ENCODE results near the gene COPG1. TPM values are rescaled to one million over a fixed set of nuclear protein-coding genes. Genes with fewer than 3 reads are reported as not detected.

COPG1 gene
- polyA plus RNA-seq, 1 of the 3 experiments (the other 2 are of a cell fraction) = 114 TPM

GRCh38 chr3:129315223-129315997, 66.0 kb downstream of the COPG1 start:
- Histone ChIP-seq H3K79me2 (ENCODE audit: insufficient read depth) (peaks cover 30% of the 10 kb centered on the region), H3F3A (replicated peaks; ENCODE audit: insufficient read depth) (no peaks in the 10 kb centered on the region), H3K4me1 (ENCODE audit: control insufficient read depth in 1 of 2, insufficient read depth in 2 of 2, low read depth in 1 of 2, low read length in 1 of 2) (peaks cover 0 to 21% of the 10 kb centered on the region in 2 experiments; a peak in 2 of 4 replicates), H3K36me3 (replicated peaks in 1 of 2; ENCODE audit: control insufficient read depth in 1 of 2, insufficient read depth in 2 of 2, low read length in 1 of 2) (no peaks in the 10 kb centered on the region), H3K4me3 (ENCODE audit: low read depth in 2 of 2, low read length in 1 of 2) (peak overlapping the region; percentile 89 to 93), H3K4me2 (peak overlapping the region; percentile 98), H3K27me3 (ENCODE audit: insufficient read depth) (no peaks in the 10 kb centered on the region), H4K20me1 (ENCODE audit: insufficient read depth) (no peaks in the 10 kb centered on the region), H3K9ac (peak overlapping the region; percentile 94), H2AFZ (ENCODE audit: low read depth) (no peak overlapping the region), H3K9me2 (no peaks in the 10 kb centered on the region), H3K27ac (ENCODE audit: low read depth in 2 of 2, low read length in 1 of 2) (peak overlapping the region; percentile 66 to 86), H3K9me3 (no peaks in the 10 kb centered on the region)
- WGBS (ENCODE audit: low lambda C conversion rate) = under 1% methylated on average over 51 of the region's 80 CpGs
- DNase-seq = peak; percentile 53
- TF ChIP-seq MXI1 (IDR thresholded peaks at IDR 0.05; ENCODE audit: low read depth, low read length) (0 out of 2 replicates have a peak, but pooled peaks have one; percentile 21), MAX (IDR thresholded peaks at IDR 0.05; ENCODE audit: low read depth) (no peak), NRF1 (IDR thresholded peaks at IDR 0.05; ENCODE audit: low read depth, low read length) (no peak)
- CTCF ChIA-PET = interaction anchor here (0.8 to 2.8 kb wide), 22 partner anchors 11 to 154 kb away, joined by 3 to 13 read pairs (median 4); partner anchors contain the start of gene HMCES
- POLR2A ChIA-PET = interaction anchor here (0.6 to 4.9 kb wide), 16 partner anchors 11 to 152 kb away, joined by 3 to 25 read pairs (median 4); partner anchors contain the start of genes COPG1, EFCAB12, HMCES and IFT122

- POLR2A ChIA-PET = interaction anchor here (0.7 to 4.9 kb wide), 17 partner anchors 10 to 153 kb away, joined by 3 to 25 read pairs (median 4); partner anchors contain the start of genes COPG1, EFCAB12, HMCES and IFT122
Measured at GRCh38 chr3:129315998-129316247, 66.5 kb downstream of the COPG1 start.

More at GRCh38 chr3:129315998-129316247, 66.5 kb downstream of the COPG1 start:
- 5% methylated on average over 15 of the region's 34 CpGs for WGBS (ENCODE audit: low lambda C conversion rate)
- Histone ChIP-seq H2AFZ (ENCODE audit: low read depth) (peak overlapping the region; percentile 91; the same call in 1 of the 2 replicates), H3K4me3 (ENCODE audit: low read depth in 2 of 2, low read length in 1 of 2) (peak overlapping the region; percentile 89 to 93), H3K9ac (peak overlapping the region; percentile 94; the same call in 1 of the 2 replicates), H3F3A (replicated peaks; ENCODE audit: insufficient read depth) (no peaks in the 10 kb centered on the region), H3K36me3 (replicated peaks in 1 of 2; ENCODE audit: control insufficient read depth in 1 of 2, insufficient read depth in 2 of 2, low read length in 1 of 2) (no peaks in the 10 kb centered on the region), H3K27me3 (ENCODE audit: insufficient read depth) (no peaks in the 10 kb centered on the region), H3K79me2 (ENCODE audit: insufficient read depth) (peaks cover 30% of the 10 kb centered on the region), H3K9me3 (no peaks in the 10 kb centered on the region), H3K4me2 (peak overlapping the region; percentile 98), H3K27ac (ENCODE audit: low read depth in 2 of 2, low read length in 1 of 2) (peak overlapping the region; percentile 70 to 86; a peak in 3 of 4 replicates), H3K4me1 (ENCODE audit: control insufficient read depth in 1 of 2, insufficient read depth in 2 of 2, low read depth in 1 of 2, low read length in 1 of 2) (peaks cover 0 to 21% of the 10 kb centered on the region in 2 experiments; a peak in 2 of 4 replicates), H3K9me2 (no peaks in the 10 kb centered on the region), H4K20me1 (ENCODE audit: insufficient read depth) (no peaks in the 10 kb centered on the region)
- TF ChIP-seq, protein P1, sequence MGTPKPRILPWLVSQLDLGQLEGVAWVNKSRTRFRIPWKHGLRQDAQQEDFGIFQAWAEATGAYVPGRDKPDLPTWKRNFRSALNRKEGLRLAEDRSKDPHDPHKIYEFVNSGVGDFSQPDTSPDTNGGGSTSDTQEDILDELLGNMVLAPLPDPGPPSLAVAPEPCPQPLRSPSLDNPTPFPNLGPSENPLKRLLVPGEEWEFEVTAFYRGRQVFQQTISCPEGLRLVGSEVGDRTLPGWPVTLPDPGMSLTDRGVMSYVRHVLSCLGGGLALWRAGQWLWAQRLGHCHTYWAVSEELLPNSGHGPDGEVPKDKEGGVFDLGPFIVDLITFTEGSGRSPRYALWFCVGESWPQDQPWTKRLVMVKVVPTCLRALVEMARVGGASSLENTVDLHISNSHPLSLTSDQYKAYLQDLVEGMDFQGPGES (IDR thresholded peaks at IDR 0.05; ENCODE audit: low read depth, low read length) = no peak
- TF ChIP-seq TCF12 (IDR thresholded peaks at IDR 0.05) = no peak
- CTCF ChIA-PET = interaction anchor here (0.8 to 2.8 kb wide), 25 partner anchors 11 to 263 kb away, joined by 3 to 13 read pairs (median 4); partner anchors contain the start of genes HMCES, IFT122 and MBD4
- no peak for DNase-seq
